Astrocyte of the spinal cord (primary cell): ENCODE results near the gene ITGB7.

Source experiments
- DNase-seq: peaks from one replicate; pipeline ENCODE4 v3.0.0; 2011; ENCODE audit warnings: low read depth, low spot score
- H3K4me3 ChIP-seq: 2 replicates; pipeline ENCODE4 v1.5.1; 2011; ENCODE audit warnings: low read depth, mild to moderate bottlenecking, low read length, moderate library complexity
- in situ Hi-C: cut with HindIII; loops from 2 replicates; pipeline ENCODE4 v1.10.0; 2017; ENCODE audit warnings: low sequenced_read_pairs
- TF ChIP-seq, protein P1 (sequence below): IDR thresholded peaks from 2 replicates; pipeline ENCODE4 v1.5.1; 2012; ENCODE audit warnings: low read depth, mild to moderate bottlenecking, low read length, inconsistent platforms

Gene ITGB7

DNA sequence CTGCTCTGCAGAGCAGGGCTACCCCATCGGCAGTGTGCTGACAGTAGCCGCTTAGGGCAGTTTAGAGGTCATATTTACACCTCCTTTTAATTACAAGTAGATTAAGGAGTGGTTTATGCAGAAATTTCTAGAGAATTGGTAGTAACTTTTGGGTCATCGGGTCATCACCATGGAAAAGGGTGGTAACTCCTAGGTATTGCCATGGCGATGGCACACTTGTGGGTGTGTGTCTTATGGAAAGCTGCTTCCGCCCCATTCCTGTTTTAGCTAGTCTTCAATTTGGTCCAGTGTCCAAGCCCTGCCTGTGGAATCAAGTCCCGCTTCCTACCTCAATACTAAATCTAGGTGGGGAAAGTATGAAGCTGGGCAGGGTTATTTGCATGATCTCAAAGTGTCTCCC lies 56.0 kb downstream of the ITGB7 start:
- DNase-seq, result no peak
- TF ChIP-seq, protein P1, sequence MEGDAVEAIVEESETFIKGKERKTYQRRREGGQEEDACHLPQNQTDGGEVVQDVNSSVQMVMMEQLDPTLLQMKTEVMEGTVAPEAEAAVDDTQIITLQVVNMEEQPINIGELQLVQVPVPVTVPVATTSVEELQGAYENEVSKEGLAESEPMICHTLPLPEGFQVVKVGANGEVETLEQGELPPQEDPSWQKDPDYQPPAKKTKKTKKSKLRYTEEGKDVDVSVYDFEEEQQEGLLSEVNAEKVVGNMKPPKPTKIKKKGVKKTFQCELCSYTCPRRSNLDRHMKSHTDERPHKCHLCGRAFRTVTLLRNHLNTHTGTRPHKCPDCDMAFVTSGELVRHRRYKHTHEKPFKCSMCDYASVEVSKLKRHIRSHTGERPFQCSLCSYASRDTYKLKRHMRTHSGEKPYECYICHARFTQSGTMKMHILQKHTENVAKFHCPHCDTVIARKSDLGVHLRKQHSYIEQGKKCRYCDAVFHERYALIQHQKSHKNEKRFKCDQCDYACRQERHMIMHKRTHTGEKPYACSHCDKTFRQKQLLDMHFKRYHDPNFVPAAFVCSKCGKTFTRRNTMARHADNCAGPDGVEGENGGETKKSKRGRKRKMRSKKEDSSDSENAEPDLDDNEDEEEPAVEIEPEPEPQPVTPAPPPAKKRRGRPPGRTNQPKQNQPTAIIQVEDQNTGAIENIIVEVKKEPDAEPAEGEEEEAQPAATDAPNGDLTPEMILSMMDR, result no peak
- in situ Hi-C loops, result no loop called here
- H3K4me3 ChIP-seq, result no peak overlapping the region

DNA sequence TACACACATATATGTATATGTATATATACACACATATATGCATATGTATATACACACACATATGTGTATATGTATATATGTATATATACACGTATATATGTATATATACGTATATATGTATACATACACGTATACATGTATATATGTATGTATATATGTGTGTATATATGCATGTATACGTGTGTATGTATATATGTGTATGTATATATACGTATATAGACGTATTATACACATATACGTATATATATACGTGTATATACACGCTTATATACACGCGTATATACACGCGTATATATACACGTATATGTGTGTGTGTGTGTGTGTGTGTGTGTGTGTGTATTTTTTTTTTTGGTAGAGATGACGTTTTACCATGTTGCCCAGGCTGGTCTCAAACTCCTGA lies 59.4 kb downstream of the ITGB7 start:
- no peak for DNase-seq
- TF ChIP-seq, protein P1, result no peak
- in situ Hi-C loops, result no loop called here
- no peak overlapping the region for H3K4me3 ChIP-seq

DNA sequence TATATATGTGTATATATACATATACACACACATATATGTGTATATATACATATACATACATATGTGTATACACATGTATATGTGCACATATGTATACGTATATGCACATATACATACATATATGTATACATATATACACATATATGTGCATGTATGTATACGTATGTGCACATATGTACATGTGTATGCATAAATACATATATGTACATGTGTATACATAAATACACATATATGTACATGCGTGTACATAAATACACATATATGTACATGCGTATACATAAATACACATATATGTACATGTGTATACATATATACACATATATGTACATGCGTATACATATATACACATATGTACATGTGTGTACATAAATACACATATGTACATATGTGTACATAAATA lies 59.9 kb downstream of the ITGB7 start:
- no peak for DNase-seq
- in situ Hi-C loops, result no loop called here
- no peak overlapping the region for H3K4me3 ChIP-seq
- TF ChIP-seq, protein P1, result no peak

DNA sequence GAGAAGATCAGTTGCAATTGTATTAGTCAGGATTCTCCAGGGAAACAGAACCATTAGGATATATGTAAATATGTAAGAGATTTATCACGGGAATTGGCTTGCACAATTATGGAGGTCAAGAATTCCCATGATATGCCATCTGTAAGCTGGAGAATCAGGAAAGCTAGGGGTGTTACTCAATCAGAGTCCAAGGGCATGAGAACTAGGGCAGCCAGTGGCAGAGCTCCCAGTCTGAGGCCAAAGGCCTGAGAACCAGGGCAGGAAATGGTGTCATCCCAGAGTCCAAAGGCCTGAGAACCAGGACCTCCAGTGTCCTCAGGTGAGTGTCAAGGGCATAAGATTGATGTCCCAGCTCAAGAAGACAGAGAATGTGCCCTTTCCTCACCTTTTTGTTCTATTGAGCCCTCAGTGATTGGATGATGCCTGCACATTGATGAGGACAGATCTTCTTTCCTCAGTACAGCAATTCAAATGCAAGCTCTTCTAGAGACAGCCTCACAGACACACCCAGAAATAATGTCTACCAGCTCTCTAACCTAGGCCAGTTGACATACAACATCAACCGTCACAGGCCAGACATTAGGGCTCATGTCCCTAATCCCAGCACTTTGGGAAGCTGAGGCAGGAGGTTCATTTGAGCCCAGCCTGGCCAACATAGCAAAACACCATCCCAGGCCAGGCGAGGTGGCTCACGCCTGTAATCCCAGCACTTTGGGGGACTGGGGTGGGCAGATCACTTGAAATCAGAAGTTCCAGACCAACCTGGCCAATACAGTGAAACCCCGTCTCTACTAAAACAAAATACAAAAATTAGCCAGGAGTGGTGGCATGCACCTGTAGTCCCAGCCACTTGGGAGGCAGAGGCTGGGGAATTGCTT lies 61.4 kb downstream of the ITGB7 start:
- TF ChIP-seq, protein P1, result no peak
- no peak for DNase-seq
- no peak overlapping the region for H3K4me3 ChIP-seq
- in situ Hi-C loops, result no loop called here

DNA sequence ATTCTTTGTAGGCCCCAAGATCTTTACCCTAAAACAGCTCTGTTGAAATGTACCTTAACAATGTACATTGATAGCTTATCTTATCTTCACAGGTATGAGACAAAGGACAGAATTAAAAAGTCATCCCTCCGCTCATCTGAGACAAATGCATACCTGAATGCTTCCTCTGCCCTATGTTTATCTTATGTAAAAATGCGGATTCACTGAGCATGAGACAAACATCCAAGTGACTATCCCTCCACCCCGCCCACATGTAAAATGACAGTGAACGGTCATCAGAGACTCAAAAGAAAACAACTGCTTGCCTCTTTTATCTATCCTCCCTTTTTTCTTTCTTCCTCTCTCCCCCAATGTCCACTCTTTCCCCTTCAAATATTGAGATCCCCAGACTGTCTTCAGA lies 63.7 kb downstream of the ITGB7 start:
- no peak overlapping the region for H3K4me3 ChIP-seq
- in situ Hi-C loops, result no loop called here
- DNase-seq, result no peak
- TF ChIP-seq, protein P1, result no peak
